K562 (cell line): Measurements from ENCODE around the gene FOSL1. TPM values are rescaled to one million over a fixed set of nuclear protein-coding genes. Genes with fewer than 3 reads are reported as not detected.

ENCODE experiments used
- BRF1 ChIP-seq: IDR thresholded peaks from 3 replicates; pipeline ENCODE4 v1.6.1; 2011; ENCODE audit warnings: borderline replicate concordance, mild to moderate bottlenecking; ENCODE audit not compliant: insufficient read length; ENCODE audit errors: extremely low read depth
- DMBX1 ChIP-seq: fragments of 250-450 bp; sonication (Bioruptor Pico); IDR thresholded peaks from 2 replicates; pipeline ENCODE4 v1.8.0; 2022; ENCODE audit warnings: inconsistent platforms, mild to moderate bottlenecking, moderate library complexity, borderline replicate concordance
- EP300 ChIP-seq: IDR thresholded peaks from 2 replicates; pipeline ENCODE4 v1.6.1; 2012; ENCODE audit warnings: low read length, improper control_type of control experiment
- HMGN3 ChIP-seq: IDR thresholded peaks from 2 replicates; pipeline ENCODE4 v1.6.1; 2011; ENCODE audit warnings: borderline replicate concordance, low read depth, mild to moderate bottlenecking, mixed read lengths, low read length; ENCODE audit not compliant: insufficient read length; ENCODE audit errors: extremely low read depth
- HNRNPUL1 ChIP-seq: fragments of 200-400 bp; formaldehyde crosslinking; IDR thresholded peaks from 2 replicates; pipeline ENCODE4 v1.6.1; 2017; ENCODE audit warnings: low read length
- MCM7 ChIP-seq, 2 experiments: fragments of 450-650 bp; IDR thresholded peaks; 2 replicates each; pipeline ENCODE4 v1.6.1; 2016 to 2018
- MTA3 ChIP-seq: fragments of 450-650 bp; formaldehyde crosslinking; IDR thresholded peaks from 2 replicates; pipeline ENCODE4 v1.6.1; 2017; ENCODE audit warnings: mild to moderate bottlenecking, borderline replicate concordance
- MYC ChIP-seq, 2 experiments: fragments of 250-450 bp in 1 of 2; sonication (Bioruptor Pico) in 1 of 2; IDR thresholded peaks; 2 replicates each; pipeline versions ENCODE4 v1.5.1 to v1.6.1; 2012 to 2021; ENCODE audit warnings: low read depth in 2 of 2, borderline replicate concordance in 1 of 2, improper control_type of control experiment in 1 of 2, low read length in 1 of 2, mild to moderate bottlenecking in 1 of 2, moderate library complexity in 1 of 2
- PRMT5 ChIP-seq: sonication (generic); formaldehyde crosslinking; IDR thresholded peaks from 2 replicates; pipeline ENCODE4 v1.5.0; 2020; ENCODE audit warnings: missing genetic modification reagents
- PTRF ChIP-seq: fragments of 450-650 bp; IDR thresholded peaks from 2 replicates; pipeline ENCODE4 v1.6.1; 2016; ENCODE audit warnings: mild to moderate bottlenecking, missing genetic modification characterization, missing compliant biosample characterization
- SIX5 ChIP-seq, 2 experiments: IDR thresholded peaks; 2 replicates each; pipeline ENCODE4 v1.6.1; 2011; ENCODE audit warnings: low read length in 2 of 2, borderline replicate concordance in 1 of 2, low read depth in 1 of 2, mild to moderate bottlenecking in 1 of 2, moderate library complexity in 1 of 2; ENCODE audit not compliant: insufficient read depth in 1 of 2
- SMAD1 ChIP-seq: fragments of 150-350 bp; IDR thresholded peaks from 2 replicates; pipeline ENCODE4 v1.6.1; 2014; ENCODE audit warnings: low read length, low read depth; ENCODE audit not compliant: partially characterized antibody
- STAT5B ChIP-seq: fragments of 250-450 bp; sonication (Bioruptor Pico); IDR thresholded peaks from 2 replicates; pipeline ENCODE4 v1.8.0; 2021; ENCODE audit warnings: mild to moderate bottlenecking, inconsistent platforms
- ZBTB1 ChIP-seq: sonication (generic); formaldehyde crosslinking; IDR thresholded peaks from 2 replicates; pipeline ENCODE4 v1.8.1; 2023; ENCODE audit warnings: missing genetic modification reagents, low read depth, mild to moderate bottlenecking, borderline replicate concordance
- ZBTB26 ChIP-seq: fragments of 450-650 bp; formaldehyde crosslinking; IDR thresholded peaks from 2 replicates; pipeline ENCODE4 v1.4.0; 2022; ENCODE audit warnings: missing genetic modification characterization
- ZBTB33 ChIP-seq: sonication (generic); formaldehyde crosslinking; IDR thresholded peaks from 2 replicates; pipeline ENCODE4 v1.8.1; 2023; ENCODE audit warnings: mild to moderate bottlenecking, missing genetic modification reagents
- ZNF212 ChIP-seq: fragments of 450-650 bp; formaldehyde crosslinking; IDR thresholded peaks from 2 replicates; pipeline ENCODE4 v1.4.0; 2020; ENCODE audit warnings: mild to moderate bottlenecking
- ZNF655 ChIP-seq: fragments of 250-450 bp; sonication (Bioruptor Pico); IDR thresholded peaks from 2 replicates; pipeline ENCODE4 v1.5.0; 2021
- polyA plus RNA-seq, 8 experiments: library from polyadenylated mRNA; depleted of rRNA in 4 of 8; stranded (reverse) in 5 of 8; unstranded in 3 of 8; fragments of >200 nt; fragmentation: Nextera tagmentation in 2 of 8; fragmentation: Illumina TruSeq in 1 of 8; extraction: Ambion mirVana in 2 of 8; extraction: Trizol in 1 of 8; gene quantifications; 2 replicates each; pipeline versions ENCODE4 v1.2.1 to v1.2.3, GENCODE V29; 2011 to 2014; ENCODE audit warnings: inconsistent platforms in 1 of 8, missing spikeins in 1 of 8
- total RNA-seq, 7 experiments: library from RNA; depleted of rRNA in 6 of 7; stranded (reverse); fragments of >200 nt in 6 of 7; fragmentation: Illumina TruSeq in 2 of 7; extraction: Trizol in 2 of 7; gene quantifications; 2 replicates each; pipeline versions ENCODE4 v1.2.1 to v1.2.3, GENCODE V29; 2011 to 2021; ENCODE audit warnings: low replicate concordance in 1 of 7
- TF ChIP-seq, protein P1 (sequence below): fragments of 250-450 bp; sonication (Bioruptor Pico); IDR thresholded peaks from 2 replicates; pipeline ENCODE4 v1.8.0; 2022; ENCODE audit warnings: inconsistent platforms
- TF ChIP-seq, protein P2 (sequence below): sonication (generic); formaldehyde crosslinking; IDR thresholded peaks from 2 replicates; pipeline ENCODE4 v1.9.0; 2022; ENCODE audit warnings: mild to moderate bottlenecking, missing genetic modification reagents

Gene FOSL1
- total and polyA plus RNA-seq, 9 of the 15 experiments (the other 6 are each of a cell fraction or from before 2014, with no cell fraction given): 3.5 to 39.6 (median 10.0) TPM

- peak; percentile 39; the same call in 1 of the 2 replicates for TF ChIP-seq EP300
- TF ChIP-seq STAT5B (CRISPR knock-in tag): no peak
- TF ChIP-seq HMGN3: peak; percentile 91
- TF ChIP-seq MYC (IDR thresholded peaks at IDR 0.05; ENCODE audit: low read depth, low read length): peak; percentile 79
- TF ChIP-seq MYC (CRISPR knock-in tag; IDR thresholded peaks at IDR 0.05; ENCODE audit: borderline replicate concordance, low read depth): no peak
- TF ChIP-seq, protein P1, sequence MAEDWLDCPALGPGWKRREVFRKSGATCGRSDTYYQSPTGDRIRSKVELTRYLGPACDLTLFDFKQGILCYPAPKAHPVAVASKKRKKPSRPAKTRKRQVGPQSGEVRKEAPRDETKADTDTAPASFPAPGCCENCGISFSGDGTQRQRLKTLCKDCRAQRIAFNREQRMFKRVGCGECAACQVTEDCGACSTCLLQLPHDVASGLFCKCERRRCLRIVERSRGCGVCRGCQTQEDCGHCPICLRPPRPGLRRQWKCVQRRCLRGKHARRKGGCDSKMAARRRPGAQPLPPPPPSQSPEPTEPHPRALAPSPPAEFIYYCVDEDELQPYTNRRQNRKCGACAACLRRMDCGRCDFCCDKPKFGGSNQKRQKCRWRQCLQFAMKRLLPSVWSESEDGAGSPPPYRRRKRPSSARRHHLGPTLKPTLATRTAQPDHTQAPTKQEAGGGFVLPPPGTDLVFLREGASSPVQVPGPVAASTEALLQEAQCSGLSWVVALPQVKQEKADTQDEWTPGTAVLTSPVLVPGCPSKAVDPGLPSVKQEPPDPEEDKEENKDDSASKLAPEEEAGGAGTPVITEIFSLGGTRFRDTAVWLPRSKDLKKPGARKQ (CRISPR knock-in tag): no peak
- TF ChIP-seq ZBTB26 (CRISPR knock-in tag): no peak
- peak; percentile 87; the same call in 1 of the 2 replicates for TF ChIP-seq MTA3
- TF ChIP-seq DMBX1 (CRISPR knock-in tag): no peak
- TF ChIP-seq, protein P2, sequence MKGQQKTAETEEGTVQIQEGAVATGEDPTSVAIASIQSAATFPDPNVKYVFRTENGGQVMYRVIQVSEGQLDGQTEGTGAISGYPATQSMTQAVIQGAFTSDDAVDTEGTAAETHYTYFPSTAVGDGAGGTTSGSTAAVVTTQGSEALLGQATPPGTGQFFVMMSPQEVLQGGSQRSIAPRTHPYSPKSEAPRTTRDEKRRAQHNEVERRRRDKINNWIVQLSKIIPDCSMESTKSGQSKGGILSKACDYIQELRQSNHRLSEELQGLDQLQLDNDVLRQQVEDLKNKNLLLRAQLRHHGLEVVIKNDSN (CRISPR knock-in tag): no peak
- TF ChIP-seq ZNF212: no peak
- no peak for TF ChIP-seq PTRF (tag)
- peak; percentile 30; the same call in 1 of the 2 replicates for TF ChIP-seq ZBTB1 (CRISPR knock-in tag)
- no peak for TF ChIP-seq BRF1
- TF ChIP-seq SIX5 (IDR thresholded peaks at IDR 0.05; ENCODE audit: borderline replicate concordance in 1 of 2, insufficient read depth in 1 of 2, low read depth in 1 of 2, low read length in 2 of 2): peak in 1 of 2 experiments; percentile 33; a peak in 1 of 4 replicates
- no peak for TF ChIP-seq ZNF655 (CRISPR knock-in tag)
- TF ChIP-seq HNRNPUL1: no peak
- peak; percentile 45 for TF ChIP-seq ZBTB33
- no peak for TF ChIP-seq PRMT5 (CRISPR knock-in tag)
- peak; percentile 93 for TF ChIP-seq SMAD1
- no peak for TF ChIP-seq MCM7 (IDR thresholded peaks at IDR 0.05)
These were observed at the start of gene FOSL1 (continued) for GRCh38 chr11:65900125-65900898.
